Esophagus muscularis mucosa (tissue), 4 donors: Measurements from ENCODE around the gene ATP2A3.

Experiments
- EP300 ChIP-seq: sonication (generic); formaldehyde crosslinking; IDR thresholded peaks from one replicate; pipeline ENCODE4 v1.6.1; 2017; ENCODE audit warnings: antibody characterized with exemption
- POLR2A ChIP-seq: fragments of 450-650 bp; IDR thresholded peaks from one replicate; pipeline ENCODE4 v1.6.1; 2017; ENCODE audit warnings: antibody characterized with exemption, moderate library complexity, mild to moderate bottlenecking, low read depth
- POLR2AphosphoS5 ChIP-seq, 2 donors: sonication (generic); formaldehyde crosslinking; IDR thresholded peaks; one replicate each; pipeline ENCODE4 v1.6.1; 2017; ENCODE audit warnings: antibody characterized with exemption in 2 of 2
- TF ChIP-seq, protein P1 (sequence below), 3 experiments: fragments of 200-600 bp in 2 of 3; fragments of 450-650 bp in 1 of 3; sonication (generic) in 2 of 3; IDR thresholded peaks; one replicate each; pipeline ENCODE4 v1.5.1; 2017 to 2019; ENCODE audit warnings: antibody characterized with exemption in 3 of 3, mild to moderate bottlenecking in 2 of 3, moderate library complexity in 1 of 3

DNA sequence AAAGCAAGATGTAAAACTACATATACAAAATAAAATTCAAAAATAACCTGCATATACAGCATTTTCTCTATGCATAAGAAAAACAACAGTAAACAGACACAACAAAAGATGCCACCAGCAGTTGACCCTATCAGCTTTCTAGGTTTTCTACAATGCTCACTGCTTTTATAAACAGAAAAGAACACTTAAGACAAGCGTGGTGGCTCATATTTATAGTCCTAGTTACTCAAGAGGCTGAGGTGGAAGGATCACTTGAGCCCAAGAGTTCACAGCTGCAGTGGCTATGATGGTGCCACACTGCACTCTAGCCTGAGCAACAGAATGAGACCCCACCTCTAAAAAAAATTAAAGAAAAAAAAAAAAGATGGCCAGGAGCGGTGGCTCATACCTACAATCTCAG, 46.5 kb upstream of the ATP2A3 start:
- TF ChIP-seq, protein P1, sequence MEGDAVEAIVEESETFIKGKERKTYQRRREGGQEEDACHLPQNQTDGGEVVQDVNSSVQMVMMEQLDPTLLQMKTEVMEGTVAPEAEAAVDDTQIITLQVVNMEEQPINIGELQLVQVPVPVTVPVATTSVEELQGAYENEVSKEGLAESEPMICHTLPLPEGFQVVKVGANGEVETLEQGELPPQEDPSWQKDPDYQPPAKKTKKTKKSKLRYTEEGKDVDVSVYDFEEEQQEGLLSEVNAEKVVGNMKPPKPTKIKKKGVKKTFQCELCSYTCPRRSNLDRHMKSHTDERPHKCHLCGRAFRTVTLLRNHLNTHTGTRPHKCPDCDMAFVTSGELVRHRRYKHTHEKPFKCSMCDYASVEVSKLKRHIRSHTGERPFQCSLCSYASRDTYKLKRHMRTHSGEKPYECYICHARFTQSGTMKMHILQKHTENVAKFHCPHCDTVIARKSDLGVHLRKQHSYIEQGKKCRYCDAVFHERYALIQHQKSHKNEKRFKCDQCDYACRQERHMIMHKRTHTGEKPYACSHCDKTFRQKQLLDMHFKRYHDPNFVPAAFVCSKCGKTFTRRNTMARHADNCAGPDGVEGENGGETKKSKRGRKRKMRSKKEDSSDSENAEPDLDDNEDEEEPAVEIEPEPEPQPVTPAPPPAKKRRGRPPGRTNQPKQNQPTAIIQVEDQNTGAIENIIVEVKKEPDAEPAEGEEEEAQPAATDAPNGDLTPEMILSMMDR (IDR thresholded peaks at IDR 0.05), result no peak
- TF ChIP-seq POLR2A, result no peak
- TF ChIP-seq EP300, result no peak
- no peak for TF ChIP-seq POLR2AphosphoS5 (IDR thresholded peaks at IDR 0.05)
